Measurements from ENCODE around the gene ADAMTSL4.

DNA sequence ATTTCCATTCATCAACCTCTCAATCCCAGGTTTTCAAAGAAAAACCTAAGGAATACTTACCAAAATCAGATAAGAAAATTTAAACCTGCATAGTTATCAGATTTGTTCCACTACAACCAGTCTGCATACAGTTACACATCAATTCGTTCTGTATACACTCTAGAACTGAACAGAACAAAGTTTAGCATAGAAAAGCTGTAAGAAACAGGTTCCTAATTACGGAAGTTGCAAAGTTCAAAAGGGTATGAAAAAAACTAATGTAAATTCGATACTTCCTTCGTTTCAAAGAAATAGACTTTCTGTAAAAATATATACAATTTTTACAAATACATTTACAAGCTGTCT lies 27.1 kb downstream of the ADAMTSL4 start:
- TF ChIP-seq, protein P1, sequence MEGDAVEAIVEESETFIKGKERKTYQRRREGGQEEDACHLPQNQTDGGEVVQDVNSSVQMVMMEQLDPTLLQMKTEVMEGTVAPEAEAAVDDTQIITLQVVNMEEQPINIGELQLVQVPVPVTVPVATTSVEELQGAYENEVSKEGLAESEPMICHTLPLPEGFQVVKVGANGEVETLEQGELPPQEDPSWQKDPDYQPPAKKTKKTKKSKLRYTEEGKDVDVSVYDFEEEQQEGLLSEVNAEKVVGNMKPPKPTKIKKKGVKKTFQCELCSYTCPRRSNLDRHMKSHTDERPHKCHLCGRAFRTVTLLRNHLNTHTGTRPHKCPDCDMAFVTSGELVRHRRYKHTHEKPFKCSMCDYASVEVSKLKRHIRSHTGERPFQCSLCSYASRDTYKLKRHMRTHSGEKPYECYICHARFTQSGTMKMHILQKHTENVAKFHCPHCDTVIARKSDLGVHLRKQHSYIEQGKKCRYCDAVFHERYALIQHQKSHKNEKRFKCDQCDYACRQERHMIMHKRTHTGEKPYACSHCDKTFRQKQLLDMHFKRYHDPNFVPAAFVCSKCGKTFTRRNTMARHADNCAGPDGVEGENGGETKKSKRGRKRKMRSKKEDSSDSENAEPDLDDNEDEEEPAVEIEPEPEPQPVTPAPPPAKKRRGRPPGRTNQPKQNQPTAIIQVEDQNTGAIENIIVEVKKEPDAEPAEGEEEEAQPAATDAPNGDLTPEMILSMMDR (IDR thresholded peaks at IDR 0.05), result no peak
- no peak for TF ChIP-seq POLR2AphosphoS5 (IDR thresholded peaks at IDR 0.05)
